OCI-LY7 (cell line): ENCODE measurements around the gene IST1. TPM values are rescaled to one million over a fixed set of nuclear protein-coding genes. Genes with fewer than 3 reads are reported as not detected.

Experiments used
- BruUV-seq: library from RNA; stranded (reverse); fragments of 400-500 nt; replicated peaks from 2 replicates; lab custom pipeline; 2021; lab: Mats Ljungman, UMichigan
- CTCF ChIA-PET: fragments of 300-600 bp; sonication (Branson Sonifier 250); formaldehyde crosslinking; loops from one replicate; lab custom pipeline; 2022; ENCODE audit warnings: antibody characterized with exemption; ENCODE audit not compliant: unreplicated experiment; lab: Charles Lee
- POLR2A ChIA-PET: fragments of 300-600 bp; sonication (Branson Sonifier 250); formaldehyde crosslinking; loops from one replicate; lab custom pipeline; 2022; ENCODE audit warnings: antibody characterized with exemption; lab: Charles Lee
- DNase-seq: peaks from one replicate; pipeline ENCODE4 v3.0.0-alpha.2; 2015; ENCODE audit warnings: low spot score
- H2AFZ ChIP-seq: fragments of 200-600 bp; sonication (generic), shearing (Covaris generic); 2 replicates; pipeline ENCODE4 v1.6.1; 2014; ENCODE audit warnings: mild to moderate bottlenecking, antibody characterized with exemption, low read length, moderate library complexity
- H3K27ac ChIP-seq: fragments of 200-600 bp; sonication (generic); 2 replicates; pipeline ENCODE4 v1.5.1; 2014; ENCODE audit warnings: mixed run types, low read depth, mild to moderate bottlenecking, moderate library complexity, low read length, inconsistent platforms; ENCODE audit not compliant: poor library complexity, severe bottlenecking
- H3K36me3 ChIP-seq: fragments of 200-600 bp; sonication (generic); 2 replicates; pipeline ENCODE4 v1.6.1; 2014; ENCODE audit warnings: mild to moderate bottlenecking, antibody characterized with exemption, low read length, moderate library complexity, mixed read lengths; ENCODE audit not compliant: insufficient read depth
- H3K4me1 ChIP-seq: fragments of 200-600 bp; sonication (generic); 2 replicates; pipeline ENCODE4 v1.5.1; 2014; ENCODE audit warnings: mild to moderate bottlenecking, low read length; ENCODE audit not compliant: insufficient read depth, poor library complexity, severe bottlenecking
- H3K4me2 ChIP-seq: fragments of 200-600 bp; sonication (generic); 2 replicates; pipeline ENCODE4 v1.6.1; 2014; ENCODE audit warnings: mild to moderate bottlenecking, low read length
- H3K4me3 ChIP-seq: fragments of 200-600 bp; sonication (generic); 2 replicates; pipeline ENCODE4 v1.5.1; 2014; ENCODE audit warnings: mild to moderate bottlenecking, low read depth, low read length; ENCODE audit not compliant: poor library complexity, severe bottlenecking
- H3K79me2 ChIP-seq: fragments of 200-600 bp; sonication (generic); 2 replicates; pipeline ENCODE4 v1.6.1; 2016; ENCODE audit warnings: low read depth, mild to moderate bottlenecking, low read length, moderate library complexity, mixed read lengths; ENCODE audit not compliant: insufficient read depth
- H3K9me2 ChIP-seq: fragments of 200-600 bp; sonication (generic); 2 replicates; pipeline ENCODE4 v1.6.1; 2016; ENCODE audit warnings: mild to moderate bottlenecking, low read length, mixed read lengths; ENCODE audit not compliant: insufficient read depth
- H3K9me3 ChIP-seq: fragments of 200-600 bp; sonication (generic); 2 replicates; pipeline ENCODE4 v1.6.1; 2014; ENCODE audit warnings: mild to moderate bottlenecking, mixed run types, low read length, mixed read lengths
- H4K20me1 ChIP-seq: fragments of 200-600 bp; sonication (generic); 2 replicates; pipeline ENCODE4 v1.6.1; 2014; ENCODE audit warnings: mild to moderate bottlenecking, antibody characterized with exemption, low read length, moderate library complexity, mixed read lengths; ENCODE audit not compliant: insufficient read depth
- CTCF ChIP-seq: fragments of 200-600 bp; sonication (generic); conservative IDR thresholded peaks from 2 replicates; pipeline ENCODE4 v1.5.1; 2014; ENCODE audit warnings: mild to moderate bottlenecking, antibody characterized with exemption, low read length, moderate library complexity, mixed read lengths
- EZH2phosphoT487 ChIP-seq: fragments of 200-600 bp; sonication (generic); IDR thresholded peaks from 2 replicates; pipeline ENCODE4 v1.6.1; 2018; ENCODE audit warnings: low read depth, borderline replicate concordance, mild to moderate bottlenecking, mixed run types, antibody characterized with exemption, low read length, moderate library complexity, mixed read lengths
- intact Hi-C: fragments of 100-400 bp; cut with micrococcal nuclease; formaldehyde crosslinking; loops from one replicate; pipeline ENCODE4 v1.10.0; 2022; ENCODE audit not compliant: unreplicated experiment
- total RNA-seq, 2 experiments: library from RNA; depleted of rRNA in 1 of 2; stranded (reverse); fragments of >200 nt in 1 of 2; shearing (Covaris generic) in 1 of 2; gene quantifications; 2 replicates each; pipeline ENCODE4 v1.2.3, GENCODE V29; 2014 to 2022

The IST1 gene
- total RNA-seq, 2 experiments from 2014 or later, result 147 to 200 TPM

GRCh38 chr16:71883849-71884638 is 11.3 kb upstream of the IST1 start, which contains the start of gene ZNF821:
Gene ZNF821 (minus strand): TSS chr16:71884182. CDS start chr16:71879946, 4,236 bp downstream.
- Histone ChIP-seq H3K4me3 (peak within 1 kb of the TSS; percentile 95), H2AFZ (peak within 1 kb of the TSS; percentile 99), H3K79me2 (no peaks in the 10 kb centered on the region), H3K4me2 (peak within 1 kb of the TSS; percentile 100), H3K4me1 (peaks cover 44% of the 10 kb centered on the region), H3K9me3 (no peaks in the 10 kb centered on the region), H3K27ac (peak within 1 kb of the TSS; percentile 63), H4K20me1 (peaks cover 6% of the 10 kb centered on the region; the same call in 1 of the 2 replicates), H3K9me2 (no peaks in the 10 kb centered on the region), H3K36me3 (peaks cover 8% of the 10 kb centered on the region)
- peak; percentile 91 for DNase-seq
- ChIA-PET POLR2A (interaction anchor here (0.6 to 3.5 kb wide), 11 partner anchors 11 to 596 kb away, joined by 3 to 19 read pairs (median 4); partner anchors contain the start of gene IST1), CTCF (interaction anchor here (0.8 kb wide), 1 partner anchor 10 kb away, joined by 3 read pairs; no protein-coding TSS in a partner anchor)
- TF ChIP-seq CTCF (peak; percentile 77), EZH2phosphoT487 (no peak)
- intact Hi-C loops, result loop anchor here (1.0 to 10.0 kb wide), 8 partner anchors 11 to 319 kb away; partner anchors contain the start of genes AP1G1, ATXN1L, DHODH and DHX38
- no TSS peak for BruUV-seq

GRCh38 chr16:71885261-71885650 is 10.1 kb upstream of the IST1 start:
- no peak overlapping the region for H3K27ac ChIP-seq
- H2AFZ ChIP-seq, result peak overlapping the region; percentile 65; the same call in 1 of the 2 replicates
- peak overlapping the region; percentile 100; the same call in 1 of the 2 replicates for H3K4me2 ChIP-seq
- intact Hi-C loops, result loop anchor here (2.0 to 10.0 kb wide), 3 partner anchors 162 to 320 kb away; partner anchors contain the start of genes DHX38 and TXNL4B
- H3K4me1 ChIP-seq, result peaks cover 43% of the 10 kb centered on the region
- H3K36me3 ChIP-seq, result no peaks in the 10 kb centered on the region
- BruUV-seq, result no TSS peak
- ChIA-PET CTCF (interaction anchor here (1.0 kb wide), 1 partner anchor 76 kb away, joined by 4 read pairs; no protein-coding TSS in a partner anchor), POLR2A (interaction anchor here (1.1 to 3.5 kb wide), 4 partner anchors 11 to 45 kb away, joined by 3 to 18 read pairs (median 4); partner anchors contain the start of gene IST1)
- H3K4me3 ChIP-seq, result peak overlapping the region; percentile 95
- H3K9me2 ChIP-seq, result no peaks in the 10 kb centered on the region
- H4K20me1 ChIP-seq, result peaks cover 6% of the 10 kb centered on the region; the same call in 1 of the 2 replicates
- TF ChIP-seq EZH2phosphoT487, result no peak
- no peak for TF ChIP-seq CTCF
- DNase-seq, result no peak
- H3K9me3 ChIP-seq, result no peaks in the 10 kb centered on the region
- H3K79me2 ChIP-seq, result no peaks in the 10 kb centered on the region
